CD4-positive, alpha-beta T cell treated with Interferon alpha-2 for 1 hour (primary cell): Measurements from ENCODE around the gene PPP1R16B.
"Not testable (repeated sequence)": the region's sequence is repeated elsewhere in the genome, so short reads cannot be mapped to it uniquely, and the experiment has no call there.

Experiments
- DNase-seq, 2 donors: peaks; one replicate each; pipeline ENCODE4 v3.0.0-alpha.2; 2020 to 2022

The PPP1R16B gene

GRCh38 chr20:38855356-38855755, 49.9 kb downstream of the PPP1R16B start:
- DNase-seq, result no peak

GRCh38 chr20:38856570-38856969, 51.1 kb downstream of the PPP1R16B start:
- DNase-seq, result no peak

- DNase-seq, result no peak
Measured at GRCh38 chr20:38857703-38858102, 52.2 kb downstream of the PPP1R16B start.

GRCh38 chr20:38859070-38859690, 53.7 kb downstream of the PPP1R16B start:
- DNase-seq, result peak; percentile 50 to 58

GRCh38 chr20:38859857-38860256, 54.4 kb downstream of the PPP1R16B start:
- DNase-seq, result not testable (repeated sequence)

GRCh38 chr20:38861071-38861401, 55.5 kb downstream of the PPP1R16B start:
- no peak for DNase-seq

- no peak for DNase-seq
Measured at GRCh38 chr20:38862226-38862625, 56.7 kb downstream of the PPP1R16B start.

GRCh38 chr20:38863024-38863851, 57.7 kb downstream of the PPP1R16B start:
- DNase-seq, result peak; percentile 68 to 71

GRCh38 chr20:38864662-38865061, 59.2 kb downstream of the PPP1R16B start:
- DNase-seq, result no peak

- DNase-seq, result no peak
Measured at GRCh38 chr20:38866265-38867061, 61.0 kb downstream of the PPP1R16B start.

GRCh38 chr20:38867062-38867359, 61.5 kb downstream of the PPP1R16B start:
- DNase-seq, result no peak

GRCh38 chr20:38870733-38871559, 65.4 kb downstream of the PPP1R16B start:
- peak in 1 of 2 donors; percentile 46 for DNase-seq

GRCh38 chr20:38871560-38871953, 66.1 kb downstream of the PPP1R16B start:
- no peak for DNase-seq

- no peak for DNase-seq
Measured at GRCh38 chr20:38872036-38872435, 66.5 kb downstream of the PPP1R16B start.

GRCh38 chr20:38872491-38873049, 67.1 kb downstream of the PPP1R16B start:
- DNase-seq, result no peak

- peak; percentile 82 to 88 for DNase-seq
Measured at GRCh38 chr20:38873050-38873581, 67.6 kb downstream of the PPP1R16B start.

- peak; percentile 27 to 67 for DNase-seq
Measured at GRCh38 chr20:38874460-38875174, 69.1 kb downstream of the PPP1R16B start.

- peak; percentile 86 to 88 for DNase-seq
Measured at GRCh38 chr20:38875175-38875993, 69.9 kb downstream of the PPP1R16B start.

- DNase-seq, result no peak
Measured at GRCh38 chr20:38877483-38877882, 72.0 kb downstream of the PPP1R16B start.

GRCh38 chr20:38878866-38879265, 73.4 kb downstream of the PPP1R16B start:
- DNase-seq, result no peak
